PC-3 (cell line): Measurements from ENCODE around the gene OR51A2.

Experiments used
- CTCF ChIP-seq: fragments of 300-600 bp; sonication (generic); conservative IDR thresholded peaks from 2 replicates; pipeline ENCODE4 v1.5.1; 2017; ENCODE audit warnings: antibody characterized with exemption, low read depth, mild to moderate bottlenecking, low read length
- EZH2 ChIP-seq: fragments of 300-600 bp; sonication (generic); IDR thresholded peaks from one replicate; pipeline ENCODE4 v1.6.1; 2017; ENCODE audit warnings: antibody characterized with exemption, mild to moderate bottlenecking, low read length; ENCODE audit not compliant: unreplicated experiment
- EZH2phosphoT487 ChIP-seq: fragments of 300-600 bp; sonication (generic); IDR thresholded peaks from 2 replicates; pipeline ENCODE4 v1.6.1; 2018; ENCODE audit warnings: mild to moderate bottlenecking, antibody characterized with exemption, low read length, borderline replicate concordance

GRCh38 chr11:4926608-4927007 lies 28.9 kb downstream of the OR51A2 start:
- TF ChIP-seq CTCF = no peak
- no peak for TF ChIP-seq EZH2
- TF ChIP-seq EZH2phosphoT487 = no peak
